Measurements from ENCODE around the gene MAML2.

DNA sequence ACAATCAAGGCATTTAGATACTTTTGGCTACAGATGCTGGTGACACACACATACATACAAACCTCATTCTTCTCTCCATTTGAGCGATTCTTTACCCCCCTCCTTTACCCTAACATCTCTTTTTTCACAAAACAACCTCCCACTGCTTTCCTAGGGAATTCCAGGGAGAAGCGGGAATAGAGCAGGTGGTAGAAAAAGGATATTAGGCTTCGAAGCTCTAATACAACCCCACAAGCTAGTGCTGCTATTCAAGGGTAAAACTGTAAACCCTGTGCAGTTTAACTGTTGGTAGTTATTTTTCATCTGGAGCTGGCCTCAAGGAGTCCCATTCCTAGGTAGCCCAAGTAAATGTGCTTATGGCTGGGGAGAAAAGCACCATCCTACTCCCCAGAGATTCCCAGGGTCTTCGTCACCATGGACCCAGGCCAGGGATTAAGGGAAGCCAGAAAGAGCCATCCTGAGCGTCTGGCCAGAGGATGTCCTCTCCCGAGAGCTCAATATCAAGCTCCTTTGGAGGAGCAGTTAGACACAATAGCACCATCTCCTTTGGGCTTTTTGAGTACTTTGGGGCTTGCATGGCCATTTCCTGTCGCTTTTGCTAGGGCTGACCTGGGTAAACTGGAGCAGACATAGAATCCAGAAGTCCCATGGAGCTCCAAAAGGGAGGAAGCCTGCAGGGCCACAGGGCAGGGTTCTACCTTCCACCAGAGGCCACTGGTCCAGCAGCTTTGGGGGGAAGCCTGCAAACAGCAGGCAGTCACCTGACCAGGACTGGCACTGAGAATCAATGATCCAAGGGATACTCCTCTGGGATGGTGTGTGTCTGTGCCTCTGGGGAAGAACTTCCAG lies 3.1 kb downstream of the MAML2 start:
- TF ChIP-seq, protein P1, sequence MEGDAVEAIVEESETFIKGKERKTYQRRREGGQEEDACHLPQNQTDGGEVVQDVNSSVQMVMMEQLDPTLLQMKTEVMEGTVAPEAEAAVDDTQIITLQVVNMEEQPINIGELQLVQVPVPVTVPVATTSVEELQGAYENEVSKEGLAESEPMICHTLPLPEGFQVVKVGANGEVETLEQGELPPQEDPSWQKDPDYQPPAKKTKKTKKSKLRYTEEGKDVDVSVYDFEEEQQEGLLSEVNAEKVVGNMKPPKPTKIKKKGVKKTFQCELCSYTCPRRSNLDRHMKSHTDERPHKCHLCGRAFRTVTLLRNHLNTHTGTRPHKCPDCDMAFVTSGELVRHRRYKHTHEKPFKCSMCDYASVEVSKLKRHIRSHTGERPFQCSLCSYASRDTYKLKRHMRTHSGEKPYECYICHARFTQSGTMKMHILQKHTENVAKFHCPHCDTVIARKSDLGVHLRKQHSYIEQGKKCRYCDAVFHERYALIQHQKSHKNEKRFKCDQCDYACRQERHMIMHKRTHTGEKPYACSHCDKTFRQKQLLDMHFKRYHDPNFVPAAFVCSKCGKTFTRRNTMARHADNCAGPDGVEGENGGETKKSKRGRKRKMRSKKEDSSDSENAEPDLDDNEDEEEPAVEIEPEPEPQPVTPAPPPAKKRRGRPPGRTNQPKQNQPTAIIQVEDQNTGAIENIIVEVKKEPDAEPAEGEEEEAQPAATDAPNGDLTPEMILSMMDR (conservative IDR thresholded peaks at IDR 0.05; ENCODE audit: low read depth in 2 of 2) = no peak
- TF ChIP-seq JUNB (IDR thresholded peaks at IDR 0.05; ENCODE audit: unreplicated experiment) = no peak
- TF ChIP-seq, protein P2, sequence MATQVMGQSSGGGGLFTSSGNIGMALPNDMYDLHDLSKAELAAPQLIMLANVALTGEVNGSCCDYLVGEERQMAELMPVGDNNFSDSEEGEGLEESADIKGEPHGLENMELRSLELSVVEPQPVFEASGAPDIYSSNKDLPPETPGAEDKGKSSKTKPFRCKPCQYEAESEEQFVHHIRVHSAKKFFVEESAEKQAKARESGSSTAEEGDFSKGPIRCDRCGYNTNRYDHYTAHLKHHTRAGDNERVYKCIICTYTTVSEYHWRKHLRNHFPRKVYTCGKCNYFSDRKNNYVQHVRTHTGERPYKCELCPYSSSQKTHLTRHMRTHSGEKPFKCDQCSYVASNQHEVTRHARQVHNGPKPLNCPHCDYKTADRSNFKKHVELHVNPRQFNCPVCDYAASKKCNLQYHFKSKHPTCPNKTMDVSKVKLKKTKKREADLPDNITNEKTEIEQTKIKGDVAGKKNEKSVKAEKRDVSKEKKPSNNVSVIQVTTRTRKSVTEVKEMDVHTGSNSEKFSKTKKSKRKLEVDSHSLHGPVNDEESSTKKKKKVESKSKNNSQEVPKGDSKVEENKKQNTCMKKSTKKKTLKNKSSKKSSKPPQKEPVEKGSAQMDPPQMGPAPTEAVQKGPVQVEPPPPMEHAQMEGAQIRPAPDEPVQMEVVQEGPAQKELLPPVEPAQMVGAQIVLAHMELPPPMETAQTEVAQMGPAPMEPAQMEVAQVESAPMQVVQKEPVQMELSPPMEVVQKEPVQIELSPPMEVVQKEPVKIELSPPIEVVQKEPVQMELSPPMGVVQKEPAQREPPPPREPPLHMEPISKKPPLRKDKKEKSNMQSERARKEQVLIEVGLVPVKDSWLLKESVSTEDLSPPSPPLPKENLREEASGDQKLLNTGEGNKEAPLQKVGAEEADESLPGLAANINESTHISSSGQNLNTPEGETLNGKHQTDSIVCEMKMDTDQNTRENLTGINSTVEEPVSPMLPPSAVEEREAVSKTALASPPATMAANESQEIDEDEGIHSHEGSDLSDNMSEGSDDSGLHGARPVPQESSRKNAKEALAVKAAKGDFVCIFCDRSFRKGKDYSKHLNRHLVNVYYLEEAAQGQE (IDR thresholded peaks at IDR 0.05; ENCODE audit: unreplicated experiment) = no peak
- TF ChIP-seq EZH2 (IDR thresholded peaks at IDR 0.05; ENCODE audit: low read depth, unreplicated experiment) = no peak
- no peak for TF ChIP-seq POLR2AphosphoS5 (IDR thresholded peaks at IDR 0.05; ENCODE audit: low read depth)
- TF ChIP-seq ZNF114 (CRISPR knock-in tag; IDR thresholded peaks at IDR 0.05) = no peak
- no peak for TF ChIP-seq EZH2phosphoT487 (IDR thresholded peaks at IDR 0.05; ENCODE audit: unreplicated experiment)
- no peak for TF ChIP-seq NANOG (IDR thresholded peaks at IDR 0.05; ENCODE audit: borderline replicate concordance)

Data from GM23338 (cell line).